ENCODE measurements around the gene WNK1. TPM values are rescaled to one million over a fixed set of nuclear protein-coding genes. Genes with fewer than 3 reads are reported as not detected.

WNK1 gene
- polyA plus RNA-seq, 3 donors = 8.7 to 57.2 (median 20.9) TPM

GRCh38 chr12:837548-837947, 85.2 kb downstream of the WNK1 start:
- H3K36me3 ChIP-seq (replicated peaks in 1 of 2; ENCODE audit: control insufficient read depth in 1 of 2, insufficient read depth in 2 of 2, low read length in 2 of 2) = peaks cover 19 to 66% of the 10 kb centered on the region in 2 donors

GRCh38 chr12:843609-844008, 91.2 kb downstream of the WNK1 start:
- no peak overlapping the region for H3K4me3 Mint-ChIP-seq
- H3K4me2 ChIP-seq (replicated peaks; ENCODE audit: extremely low read depth, low read length, poor library complexity, severe bottlenecking) = no peak overlapping the region
- H3K9ac ChIP-seq (ENCODE audit: insufficient read depth, low read length, poor library complexity, severe bottlenecking) = no peak overlapping the region
- no peaks in the 10 kb centered on the region for H3K27me3 Mint-ChIP-seq (ENCODE audit: low read depth in 3 of 3)
- intact Hi-C loops (cut with micrococcal nuclease) = no loop called here
- no peaks in the 10 kb centered on the region for H3K9me3 Mint-ChIP-seq
- peaks cover 46% of the 10 kb centered on the region for H3K79me2 ChIP-seq (ENCODE audit: insufficient read depth, low read length)
- peaks cover 19% of the 10 kb centered on the region for H3K4me1 Mint-ChIP-seq
- peaks cover 10 to 46% of the 10 kb centered on the region in 2 donors for H3K36me3 ChIP-seq (replicated peaks in 1 of 2; ENCODE audit: control insufficient read depth in 1 of 2, insufficient read depth in 2 of 2, low read length in 2 of 2)
- peaks cover 95% of the 10 kb centered on the region for H4K20me1 ChIP-seq (ENCODE audit: insufficient read depth, low read length)
- TF ChIP-seq CTCF (IDR thresholded peaks at IDR 0.05) = no peak
- H3K9me3 ChIP-seq (replicated peaks in 1 of 2; ENCODE audit: control insufficient read depth in 1 of 2, insufficient read depth in 1 of 2, low read length in 2 of 2) = no peaks in the 10 kb centered on the region
- no peak overlapping the region for H3K4me3 ChIP-seq (replicated peaks in 1 of 3; ENCODE audit: low read depth in 2 of 3, low read length in 3 of 3)
- H3K4me1 ChIP-seq (ENCODE audit: control insufficient read depth in 1 of 2, insufficient read depth in 2 of 2, low read length in 2 of 2) = peaks cover 0 to 3% of the 10 kb centered on the region in 2 donors
- no peak overlapping the region for H3K27ac ChIP-seq (ENCODE audit: low read depth in 1 of 2, low read length in 2 of 2)
- peaks cover 28 to 42% of the 10 kb centered on the region in 2 donors for H3K36me3 Mint-ChIP-seq
- H3K27ac Mint-ChIP-seq = no peak overlapping the region
- no peak overlapping the region for H2AFZ ChIP-seq (ENCODE audit: insufficient read depth, low read depth, low read length, poor library complexity, severe bottlenecking)
- no peaks in the 10 kb centered on the region for H3K27me3 ChIP-seq (ENCODE audit: control insufficient read depth in 2 of 2, insufficient read depth in 2 of 2, low read length in 2 of 2)
- DNase-seq = no peak

More at GRCh38 chr12:837548-837947, 85.2 kb downstream of the WNK1 start:
- Mint-ChIP-seq H3K9me3 (no peaks in the 10 kb centered on the region), H3K36me3 (peaks cover 40 to 53% of the 10 kb centered on the region in 2 donors), H3K27me3 (ENCODE audit: low read depth in 3 of 3) (no peaks in the 10 kb centered on the region), H3K4me3 (no peak overlapping the region), H3K4me1 (peaks cover 29% of the 10 kb centered on the region), H3K27ac (no peak overlapping the region)
- no peaks in the 10 kb centered on the region for H3K27me3 ChIP-seq (ENCODE audit: control insufficient read depth in 2 of 2, insufficient read depth in 2 of 2, low read length in 2 of 2)
- H3K9me3 ChIP-seq (replicated peaks in 1 of 2; ENCODE audit: control insufficient read depth in 1 of 2, insufficient read depth in 1 of 2, low read length in 2 of 2) = no peaks in the 10 kb centered on the region
- intact Hi-C loops (cut with micrococcal nuclease) = loop anchor here in 1 of 2 donors (10.0 kb wide), 1 partner anchor 737 kb away; no protein-coding TSS in a partner anchor
- DNase-seq = no peak
- H3K4me1 ChIP-seq (ENCODE audit: control insufficient read depth in 1 of 2, insufficient read depth in 2 of 2, low read length in 2 of 2) = peaks cover 0 to 8% of the 10 kb centered on the region in 2 donors
- no peak overlapping the region for H3K4me3 ChIP-seq (replicated peaks in 1 of 3; ENCODE audit: low read depth in 2 of 3, low read length in 3 of 3)
- peaks cover 40% of the 10 kb centered on the region for H3K79me2 ChIP-seq (ENCODE audit: insufficient read depth, low read length)
- no peak overlapping the region for H3K4me2 ChIP-seq (replicated peaks; ENCODE audit: extremely low read depth, low read length, poor library complexity, severe bottlenecking)
- TF ChIP-seq CTCF (IDR thresholded peaks at IDR 0.05) = no peak
- no peak overlapping the region for H2AFZ ChIP-seq (ENCODE audit: insufficient read depth, low read depth, low read length, poor library complexity, severe bottlenecking)
- H3K9ac ChIP-seq (ENCODE audit: insufficient read depth, low read length, poor library complexity, severe bottlenecking) = no peak overlapping the region
- WGBS (ENCODE audit: insufficient coverage) = no CpG with 5 or more reads among the region's 2 CpGs
- H4K20me1 ChIP-seq (ENCODE audit: insufficient read depth, low read length) = peaks cover 95% of the 10 kb centered on the region
- no peak overlapping the region for H3K27ac ChIP-seq (ENCODE audit: low read depth in 1 of 2, low read length in 2 of 2)
